CD4-positive, alpha-beta T cell treated with Interferon alpha-2 for 1 hour (primary cell): ENCODE measurements around the gene RTEL1.
A peak's percentile ranks its signal among the peaks of the same experiment; 100 is the strongest.
"Not testable (repeated sequence)": the region's sequence is repeated elsewhere in the genome, so short reads cannot be mapped to it uniquely, and the experiment has no call there.

Experiments used
- DNase-seq, 2 donors: peaks; one replicate each; pipeline ENCODE4 v3.0.0-alpha.2; 2020 to 2022

The RTEL1 gene

GRCh38 chr20:63650486-63650885 is 7.6 kb upstream of the RTEL1 start:
- not testable (repeated sequence) for DNase-seq

GRCh38 chr20:63651942-63652191 is 6.2 kb upstream of the RTEL1 start:
- no peak for DNase-seq

- DNase-seq = peak in 1 of 2 donors; percentile 53
Observed at GRCh38 chr20:63652192-63652980, 5.7 kb upstream of the RTEL1 start.

DNA sequence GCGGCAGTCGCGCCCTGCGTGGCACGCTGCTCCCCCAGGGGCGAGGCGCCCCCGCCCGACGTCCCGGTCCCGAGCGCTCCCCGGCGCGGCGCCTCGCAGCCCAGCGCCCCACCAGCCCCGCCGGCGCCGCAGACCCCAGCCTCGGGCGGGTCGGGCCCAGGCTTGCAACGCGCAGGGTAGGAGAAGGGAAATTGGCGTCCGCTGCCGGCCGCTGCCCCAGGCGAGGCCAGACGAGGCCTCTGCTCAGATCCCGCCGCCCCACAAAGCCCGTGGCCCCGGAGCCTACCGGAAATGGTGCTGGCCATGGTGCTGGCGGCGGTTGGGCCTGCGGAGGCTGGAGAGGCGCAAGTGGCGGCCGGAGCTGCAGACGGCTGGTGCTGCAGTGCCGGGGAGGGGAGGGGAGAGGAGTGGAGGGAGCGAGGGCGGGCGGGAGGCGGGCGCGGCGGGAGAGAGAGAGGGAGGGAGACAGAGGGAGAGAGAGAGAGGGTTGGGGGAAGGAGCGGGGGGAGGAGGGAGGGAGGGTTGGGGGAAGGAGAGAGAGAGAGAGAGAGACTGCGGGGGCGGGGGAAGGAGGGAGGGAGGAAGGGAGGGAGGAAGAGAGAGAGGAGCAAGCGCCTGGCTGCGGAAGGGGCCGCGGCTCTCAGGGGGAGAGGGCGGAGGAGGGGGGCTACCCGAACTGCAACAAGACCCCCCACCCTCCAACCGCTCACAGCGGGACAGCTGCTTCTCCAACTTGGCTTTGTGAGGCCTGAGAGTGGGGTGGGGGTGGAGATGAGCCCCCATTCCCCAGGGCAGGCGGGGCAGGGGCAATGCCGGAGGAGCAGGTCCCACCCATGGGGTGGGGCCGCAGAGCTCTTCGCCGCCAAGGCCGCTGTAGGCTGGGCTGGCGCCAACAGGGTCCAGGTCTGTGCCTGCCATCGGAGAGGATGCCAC is 4.8 kb upstream of the RTEL1 start, which contains the start of gene STMN3:
Gene STMN3 (minus strand): TSS at position 384 of the 933 bp plus-strand sequence. CDS start 79 bp downstream, at position 305.
- peak; percentile 64 to 78 for DNase-seq

- DNase-seq = no peak
Observed at GRCh38 chr20:63653974-63654668, 4.0 kb upstream of the RTEL1 start.

DNA sequence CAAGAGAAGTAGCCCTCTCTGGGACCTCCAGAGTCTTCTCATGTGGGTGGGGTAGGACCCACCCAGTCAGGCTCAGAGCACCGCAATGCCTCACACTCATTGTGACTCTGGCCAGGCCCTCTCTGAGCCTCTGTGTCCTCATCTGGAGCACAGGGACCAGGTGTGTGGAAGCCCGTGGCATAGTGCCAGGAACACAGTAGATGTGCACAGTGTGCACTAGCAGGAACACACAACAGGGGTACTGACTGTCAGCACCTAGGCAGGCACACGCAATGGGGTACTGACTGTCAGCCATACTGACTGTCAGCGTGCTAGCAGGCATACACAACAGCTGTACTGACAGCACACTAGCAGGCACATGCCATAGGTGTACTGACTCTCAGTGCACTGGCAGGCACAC is 2.9 kb upstream of the RTEL1 start:
- no peak for DNase-seq

DNA sequence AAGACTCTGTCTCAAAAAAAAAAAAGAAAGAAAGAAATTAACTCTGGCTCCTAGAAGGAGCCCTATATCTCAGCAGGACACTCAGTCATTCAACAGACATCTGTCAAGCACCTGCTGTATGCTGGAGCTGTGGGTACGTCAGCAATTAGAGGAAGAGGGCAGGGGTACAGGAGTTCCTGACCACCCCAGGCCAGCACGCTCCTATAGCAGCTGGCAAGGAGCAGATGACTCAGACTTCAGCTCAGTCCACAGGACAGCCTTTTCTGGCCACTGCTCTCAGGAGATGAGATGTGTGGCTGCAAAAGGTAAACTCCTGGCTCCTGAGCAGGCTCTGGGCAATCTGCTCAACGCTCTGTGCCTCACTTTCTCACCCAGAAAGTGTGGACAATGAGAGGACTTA is 1.7 kb upstream of the RTEL1 start:
- DNase-seq = no peak

GRCh38 chr20:63657260-63657936 is 714 bp upstream of the RTEL1 start:
- DNase-seq = no peak

DNA sequence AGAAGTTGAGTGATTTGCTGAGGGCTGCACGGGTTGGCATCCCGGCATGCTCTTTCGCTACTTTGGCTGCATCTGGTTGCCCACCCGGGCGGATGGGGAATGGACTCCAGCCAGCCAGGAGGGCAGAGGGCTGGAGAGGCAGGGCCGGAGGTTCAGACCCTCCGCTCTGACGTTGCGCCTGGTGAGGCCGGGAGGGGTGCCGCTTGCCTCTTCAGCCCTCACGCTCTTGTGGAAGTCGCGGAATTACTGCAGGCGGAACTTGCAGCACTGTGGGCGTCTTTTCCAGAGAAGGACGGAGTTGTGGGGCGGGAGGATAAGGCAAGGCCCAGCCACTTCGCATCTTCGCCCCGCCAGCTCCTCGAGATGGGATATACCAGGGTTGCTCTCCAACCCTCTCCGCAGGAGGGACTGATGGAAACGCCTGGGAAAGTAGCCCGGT is 656 bp downstream of the RTEL1 start:
- DNase-seq = no peak

DNA sequence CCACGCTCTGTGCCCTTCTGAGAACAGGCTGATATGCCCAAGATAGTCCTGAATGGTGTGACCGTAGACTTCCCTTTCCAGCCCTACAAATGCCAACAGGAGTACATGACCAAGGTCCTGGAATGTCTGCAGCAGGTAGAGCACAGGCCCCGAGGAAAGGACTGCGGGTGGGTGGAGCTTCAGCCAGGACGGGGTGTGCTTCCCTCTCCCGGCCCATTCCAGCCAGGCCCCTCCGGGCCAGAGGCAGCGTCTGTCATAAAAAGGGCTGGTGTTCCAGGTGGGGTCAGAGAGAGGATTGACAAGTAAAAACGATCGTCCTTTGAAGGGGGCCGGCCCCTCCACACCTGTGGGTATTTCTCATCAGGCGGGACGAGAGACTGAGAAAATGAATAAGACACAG is 1.3 kb downstream of the RTEL1 start:
- no peak for DNase-seq

DNA sequence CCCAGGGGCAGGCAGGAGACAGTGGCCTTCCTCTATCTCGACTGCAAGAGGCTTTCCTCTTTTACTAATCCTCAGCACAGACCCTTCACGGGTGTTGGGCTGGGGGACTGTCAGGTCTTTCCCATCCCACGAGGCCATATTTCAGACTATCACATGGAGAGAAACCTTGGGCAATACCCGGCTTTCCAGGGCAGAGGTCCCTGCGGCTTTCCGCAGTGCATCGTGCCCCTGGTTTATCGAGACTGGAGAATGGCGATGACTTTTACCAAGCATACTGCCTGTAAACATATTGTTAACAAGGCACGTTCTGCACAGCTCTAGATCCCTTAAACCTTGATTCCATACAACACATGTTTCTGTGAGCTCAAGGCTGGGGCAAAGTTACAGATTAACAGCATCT is 2.1 kb downstream of the RTEL1 start:
- DNase-seq = not testable (repeated sequence)

- no peak for DNase-seq
Observed at GRCh38 chr20:63660622-63661021, 2.5 kb downstream of the RTEL1 start.

GRCh38 chr20:63661108-63661507 is 3.0 kb downstream of the RTEL1 start:
- DNase-seq = no peak

DNA sequence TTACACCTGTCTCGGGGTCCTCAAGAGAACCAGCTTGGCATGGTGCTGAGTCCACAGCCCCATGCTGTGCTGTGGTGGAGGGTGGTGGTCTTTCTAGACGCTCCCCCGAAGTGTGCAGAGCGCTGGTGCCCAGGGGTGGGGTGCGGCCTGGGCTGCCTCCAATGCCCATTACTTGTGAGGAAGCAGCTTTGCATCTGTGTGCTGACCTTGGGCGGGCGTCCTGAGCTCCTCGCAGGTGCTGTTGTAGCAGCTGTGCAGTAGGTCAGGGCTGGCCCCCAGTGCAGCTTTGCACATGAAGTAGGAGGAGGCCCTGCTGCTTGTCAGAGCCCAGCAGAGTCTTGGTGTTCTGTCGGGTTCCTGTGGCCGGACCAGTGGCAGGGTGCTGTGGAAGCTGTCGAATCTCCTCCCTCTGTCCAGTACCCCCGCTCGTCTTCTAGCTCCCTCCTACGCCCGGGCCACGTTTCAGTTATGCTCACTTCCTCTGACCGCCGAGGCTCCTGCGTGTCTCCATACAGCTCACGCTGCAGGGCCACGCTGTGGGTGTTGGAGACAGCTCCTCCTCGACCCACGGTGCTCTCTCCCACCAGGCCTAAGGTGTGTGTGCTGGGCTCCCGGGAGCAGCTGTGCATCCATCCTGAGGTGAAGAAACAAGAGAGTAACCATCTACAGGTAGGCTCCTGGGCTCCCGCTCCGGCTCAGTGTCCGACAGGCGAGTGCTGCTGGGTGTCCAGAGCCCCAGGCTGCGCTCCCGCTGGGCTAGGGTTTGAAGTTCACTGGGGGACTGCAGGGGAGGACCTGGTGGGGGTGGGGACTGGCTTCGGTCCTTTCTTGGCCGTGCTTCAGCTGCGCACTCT is 4.1 kb downstream of the RTEL1 start:
- DNase-seq = no peak

- DNase-seq = no peak
Observed at GRCh38 chr20:63662813-63663189, 4.7 kb downstream of the RTEL1 start.

DNA sequence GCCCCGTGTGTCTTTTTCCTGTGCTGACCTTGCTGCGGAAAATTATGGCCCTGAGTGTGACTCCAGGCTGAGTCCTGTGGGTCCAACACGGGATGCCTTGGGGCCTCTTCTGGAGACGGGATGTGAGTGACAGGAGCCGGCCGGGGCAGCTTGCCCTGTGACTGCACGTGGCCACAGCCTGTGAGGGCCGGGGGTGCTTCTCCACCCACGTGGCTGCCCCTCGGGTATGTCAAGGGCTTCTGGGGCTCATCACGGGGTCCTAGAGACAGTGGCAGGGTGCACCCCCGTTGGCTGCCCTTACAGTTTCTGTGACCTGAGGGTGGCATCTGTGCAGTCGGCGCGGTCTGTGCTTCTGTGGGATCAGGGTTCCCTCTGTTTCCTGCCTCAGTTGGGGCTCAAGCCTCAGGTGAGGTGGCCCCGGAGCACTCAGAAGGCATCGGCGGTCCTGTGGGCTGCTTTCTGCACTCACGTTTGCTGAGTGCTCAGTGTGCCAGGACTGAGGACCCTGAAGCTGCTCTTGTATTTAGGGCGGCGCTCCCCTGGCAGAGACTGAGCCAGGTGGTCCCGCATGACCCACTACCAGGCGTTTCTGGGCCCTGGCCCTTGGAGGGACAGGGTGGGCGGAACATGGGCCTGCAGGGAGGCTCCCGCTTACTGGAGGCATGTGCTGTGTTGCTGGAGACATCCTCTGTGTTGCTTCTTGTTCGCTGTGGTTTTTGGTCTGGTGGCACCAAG is 5.4 kb downstream of the RTEL1 start:
- no peak for DNase-seq

DNA sequence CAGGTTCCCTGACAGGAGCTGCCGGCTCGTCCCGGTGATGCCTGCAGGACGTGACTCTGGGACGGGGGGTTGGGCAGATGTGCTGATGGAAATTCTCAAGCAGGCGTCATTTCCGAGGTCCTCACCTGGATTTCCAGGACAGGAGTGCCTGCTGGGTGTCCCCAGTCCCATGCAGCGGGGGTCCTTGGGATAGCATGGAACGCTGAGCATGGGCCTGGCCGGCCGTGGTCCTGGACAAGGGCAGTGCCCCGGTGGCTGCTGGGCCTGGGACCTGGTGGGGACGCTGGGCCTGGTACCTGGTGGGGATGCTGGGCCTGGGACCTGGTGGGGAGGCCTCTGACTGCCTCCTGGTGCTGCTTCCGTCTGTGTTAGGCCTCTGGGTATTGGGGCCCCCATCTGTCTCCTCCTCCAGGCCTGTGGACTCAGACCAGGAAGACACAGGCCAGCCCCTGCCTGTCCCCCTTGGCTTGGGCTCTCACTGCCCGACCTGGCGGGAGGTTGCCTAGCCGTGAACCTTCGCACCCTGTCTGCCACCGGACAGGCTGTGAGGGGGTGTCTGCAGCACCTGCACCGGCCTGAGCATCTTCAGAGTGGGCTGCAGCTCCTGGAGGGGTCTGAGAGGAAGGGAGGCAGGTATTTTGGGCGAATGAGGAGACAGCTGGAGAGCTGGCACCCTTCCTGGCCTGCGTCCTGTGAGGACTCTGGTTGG is 6.2 kb downstream of the RTEL1 start:
- DNase-seq = no peak

GRCh38 chr20:63664861-63665594 is 6.9 kb downstream of the RTEL1 start:
- DNase-seq = no peak

GRCh38 chr20:63665708-63666107 is 7.6 kb downstream of the RTEL1 start:
- DNase-seq = no peak

DNA sequence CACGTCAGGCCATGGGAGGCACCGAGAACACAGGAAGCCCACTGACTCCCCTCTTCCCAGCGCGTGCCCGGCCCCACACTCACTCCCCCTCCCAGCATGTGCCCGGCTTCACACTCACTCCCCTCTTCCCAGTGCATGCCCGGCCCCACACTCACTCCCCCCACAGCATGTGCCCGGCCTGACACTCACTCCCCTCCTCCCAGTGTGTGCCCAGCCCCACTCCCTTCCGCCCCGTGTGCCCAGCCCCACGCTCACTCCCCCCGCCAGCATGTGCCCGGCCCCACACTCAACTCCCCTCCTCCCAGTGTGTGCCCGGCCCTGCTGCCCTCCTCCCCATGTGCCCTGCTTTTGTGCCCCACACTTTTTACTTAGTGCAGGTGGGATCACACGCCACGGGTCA is 9.7 kb downstream of the RTEL1 start:
- no peak for DNase-seq
